Measurements from ENCODE around the gene OSGEP. TPM values are rescaled to one million over a fixed set of nuclear protein-coding genes. Genes with fewer than 3 reads are reported as not detected.

OSGEP gene
- total RNA-seq, 4 donors from 2014 or later: 26.7 to 146 (median 64.7) TPM

DNA sequence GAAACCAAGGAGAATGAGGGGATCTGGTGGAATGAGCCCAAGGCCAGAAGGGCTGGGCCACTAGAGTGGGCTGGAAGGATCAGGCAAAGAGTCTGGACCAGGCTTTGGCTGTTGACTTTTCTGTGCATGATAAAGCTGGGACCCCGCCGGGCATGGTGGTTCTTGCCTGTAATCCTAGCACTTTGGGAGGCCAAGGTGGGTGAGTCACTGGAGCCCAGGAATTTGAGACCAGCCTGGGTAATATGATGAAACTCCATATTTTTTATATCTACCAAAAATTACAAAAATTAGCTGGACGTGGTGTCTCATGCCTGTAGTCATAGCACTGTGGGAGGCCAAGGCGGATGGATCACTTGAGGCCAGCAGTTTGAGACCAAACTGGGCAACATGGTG is 18.3 kb downstream of the OSGEP start:
- H3K36me3 ChIP-seq: no peaks in the 10 kb centered on the region
- H3K27ac ChIP-seq: no peak overlapping the region
- no peaks in the 10 kb centered on the region for H3K4me1 ChIP-seq
- in situ Hi-C loops (cut with MboI; ENCODE audit: low pct_ligation_motif_present in 1 of 4, low pct_unique_long_range_greater_than_20kb in 1 of 4, low sequenced_read_pairs in 3 of 4) (no loop called here), intact Hi-C loops (cut with DNase I; ENCODE audit: low total_unique reads) (no loop called here)
- WGBS, 2 donors (ENCODE audit: low coverage in 1 of 2): 91 to 94% methylated on average over 3 to 4 of the region's 4 CpGs
- no peak overlapping the region for H3K4me3 ChIP-seq
- TF ChIP-seq POLR2A (IDR thresholded peaks at IDR 0.05) (no peak), POLR2AphosphoS5 (IDR thresholded peaks at IDR 0.05) (no peak), EP300 (IDR thresholded peaks at IDR 0.05; ENCODE audit: low read depth) (no peak)
- TF ChIP-seq, protein P1, sequence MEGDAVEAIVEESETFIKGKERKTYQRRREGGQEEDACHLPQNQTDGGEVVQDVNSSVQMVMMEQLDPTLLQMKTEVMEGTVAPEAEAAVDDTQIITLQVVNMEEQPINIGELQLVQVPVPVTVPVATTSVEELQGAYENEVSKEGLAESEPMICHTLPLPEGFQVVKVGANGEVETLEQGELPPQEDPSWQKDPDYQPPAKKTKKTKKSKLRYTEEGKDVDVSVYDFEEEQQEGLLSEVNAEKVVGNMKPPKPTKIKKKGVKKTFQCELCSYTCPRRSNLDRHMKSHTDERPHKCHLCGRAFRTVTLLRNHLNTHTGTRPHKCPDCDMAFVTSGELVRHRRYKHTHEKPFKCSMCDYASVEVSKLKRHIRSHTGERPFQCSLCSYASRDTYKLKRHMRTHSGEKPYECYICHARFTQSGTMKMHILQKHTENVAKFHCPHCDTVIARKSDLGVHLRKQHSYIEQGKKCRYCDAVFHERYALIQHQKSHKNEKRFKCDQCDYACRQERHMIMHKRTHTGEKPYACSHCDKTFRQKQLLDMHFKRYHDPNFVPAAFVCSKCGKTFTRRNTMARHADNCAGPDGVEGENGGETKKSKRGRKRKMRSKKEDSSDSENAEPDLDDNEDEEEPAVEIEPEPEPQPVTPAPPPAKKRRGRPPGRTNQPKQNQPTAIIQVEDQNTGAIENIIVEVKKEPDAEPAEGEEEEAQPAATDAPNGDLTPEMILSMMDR (IDR thresholded peaks at IDR 0.05): no peak
- H3K9me3 ChIP-seq: no peaks in the 10 kb centered on the region
- DNase-seq: no peak
- no peaks in the 10 kb centered on the region for H3K27me3 ChIP-seq

DNA sequence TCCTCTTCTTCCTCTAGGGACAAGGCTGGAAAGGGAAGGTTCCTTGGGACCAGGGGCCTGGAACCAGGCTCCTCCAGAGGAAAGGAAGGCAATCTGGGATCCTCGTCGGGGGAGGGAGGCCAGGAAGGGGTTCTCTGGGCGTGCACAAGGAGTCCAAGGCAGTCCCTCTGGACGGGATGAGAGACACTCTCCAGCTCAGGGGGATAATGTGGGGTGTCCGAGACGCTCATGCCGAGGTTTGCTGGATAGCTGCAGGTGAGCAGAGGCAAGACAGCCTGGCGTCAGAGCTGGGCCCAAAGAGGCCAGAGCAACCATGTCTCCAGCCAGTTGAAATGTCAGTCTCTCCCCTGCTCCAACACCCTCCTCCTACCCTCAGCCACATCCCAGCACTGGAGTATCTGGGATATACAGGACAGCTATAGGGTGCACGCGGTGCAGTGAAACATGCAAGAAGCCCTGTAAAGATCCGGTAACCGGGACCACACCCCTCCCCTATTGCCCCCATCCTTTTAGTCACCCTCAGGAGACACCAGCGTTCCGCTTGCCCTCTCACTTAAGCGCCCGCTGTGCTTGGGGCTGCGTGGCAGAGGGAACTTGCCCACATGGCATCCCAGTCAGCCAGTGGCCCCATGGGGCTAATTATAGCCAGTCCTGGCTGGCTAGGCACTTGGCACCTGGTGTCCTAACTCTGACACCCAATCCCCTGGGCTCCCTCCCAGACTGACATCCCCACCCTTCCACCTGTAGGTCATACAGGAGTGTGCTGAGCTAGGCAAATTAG is 18.8 kb downstream of the OSGEP start, which contains the start of gene KLHL33:
Gene KLHL33, minus strand, starts transcription at position 585 of the 781 bp plus-strand sequence. Its CDS starts 355 bp downstream, at position 230.
- whole genome bisulfite sequencing, 2 donors (ENCODE audit: low coverage in 1 of 2): 86% methylated on average over 17 of the region's 17 CpGs; no CpG with 5 or more reads in 1 of the 2 donors
- DNase-seq: no peak
- no peaks in the 10 kb centered on the region for H3K4me1 ChIP-seq
- H3K9me3 ChIP-seq: no peaks in the 10 kb centered on the region
- H3K27ac ChIP-seq: peak within 1 kb of the TSS; percentile 24 to 70 (median 40)
- intact Hi-C loops (cut with DNase I; ENCODE audit: low total_unique reads): no loop called here
- in situ Hi-C loops (cut with MboI; ENCODE audit: low pct_ligation_motif_present in 1 of 4, low pct_unique_long_range_greater_than_20kb in 1 of 4, low sequenced_read_pairs in 3 of 4): no loop called here
- no peak for TF ChIP-seq POLR2AphosphoS5 (IDR thresholded peaks at IDR 0.05)
- TF ChIP-seq EP300 (IDR thresholded peaks at IDR 0.05; ENCODE audit: low read depth): no peak
- TF ChIP-seq, protein P1 (IDR thresholded peaks at IDR 0.05): no peak
- no peaks in the 10 kb centered on the region for H3K36me3 ChIP-seq
- no peaks in the 10 kb centered on the region for H3K27me3 ChIP-seq
- H3K4me3 ChIP-seq: peak within 1 kb of the TSS in 3 of 4 donors; percentile 2 to 33 (median 13)

DNA sequence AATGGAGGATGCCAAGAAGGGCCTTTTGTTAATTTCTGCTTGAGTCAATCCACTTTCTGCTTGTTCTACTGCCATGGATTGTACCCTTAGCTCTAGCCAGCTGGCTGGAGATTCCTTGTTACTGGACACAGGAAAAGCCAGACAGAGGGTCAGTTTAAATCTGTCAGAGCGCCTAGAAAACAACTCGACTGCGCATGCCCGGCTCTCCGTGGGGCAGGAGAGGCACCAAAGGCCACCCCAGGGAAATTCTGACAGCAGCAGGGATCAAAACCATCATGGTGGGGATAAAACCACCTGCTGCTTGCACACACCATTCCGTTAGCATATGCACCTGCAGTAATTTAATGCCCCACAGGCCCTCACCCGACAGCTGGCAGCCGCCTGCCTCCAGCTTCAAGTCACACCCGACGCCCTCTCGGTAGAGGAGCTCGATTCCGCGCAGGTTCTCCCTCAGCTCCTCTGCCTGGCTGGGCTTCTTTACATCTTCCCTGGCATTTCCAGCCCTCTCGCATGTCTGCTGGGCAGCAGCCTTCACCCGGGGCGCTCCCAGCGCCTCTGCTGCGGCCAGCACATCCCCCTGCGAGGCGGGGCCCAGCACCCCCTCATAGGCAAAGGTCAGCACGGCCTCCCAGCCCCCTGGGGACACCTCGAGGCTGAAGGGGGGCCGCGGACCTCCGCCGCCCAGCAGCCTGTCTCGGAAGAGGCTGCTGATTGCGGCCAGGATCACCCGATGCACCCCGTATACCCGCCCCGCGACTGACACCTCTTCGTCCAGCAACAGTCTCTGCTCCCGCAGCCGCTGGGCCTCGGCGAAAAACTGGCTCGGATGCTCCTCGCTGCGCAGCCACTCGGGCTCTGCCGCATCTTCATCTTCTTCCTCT is 19.7 kb downstream of the OSGEP start:
- in situ Hi-C loops (cut with MboI; ENCODE audit: low pct_ligation_motif_present in 1 of 4, low pct_unique_long_range_greater_than_20kb in 1 of 4, low sequenced_read_pairs in 3 of 4) (no loop called here), intact Hi-C loops (cut with DNase I; ENCODE audit: low total_unique reads) (no loop called here)
- no peaks in the 10 kb centered on the region for H3K36me3 ChIP-seq
- no peaks in the 10 kb centered on the region for H3K9me3 ChIP-seq
- WGBS, 2 donors (ENCODE audit: low coverage in 1 of 2): 60 to 74% methylated on average over 3 to 44 of the region's 44 CpGs
- DNase-seq: peak; percentile 18
- peak overlapping the region; percentile 24 to 70 (median 40) for H3K27ac ChIP-seq
- H3K4me3 ChIP-seq: peak overlapping the region in 3 of 4 donors; percentile 2 to 33 (median 13)
- H3K4me1 ChIP-seq: peaks cover 0 to 6% (median 4%) of the 10 kb centered on the region in 4 donors
- H3K27me3 ChIP-seq: no peaks in the 10 kb centered on the region
- TF ChIP-seq POLR2AphosphoS5 (IDR thresholded peaks at IDR 0.05): no peak
- no peak for TF ChIP-seq POLR2A (IDR thresholded peaks at IDR 0.05)
- TF ChIP-seq, protein P1 (IDR thresholded peaks at IDR 0.05): no peak
- TF ChIP-seq EP300 (IDR thresholded peaks at IDR 0.05; ENCODE audit: low read depth): no peak
